SU-DHL-6 (cell line): ENCODE measurements around the gene CDK19.

Experiments used
- H2AFZ ChIP-seq: fragments of 200-600 bp; sonication (generic); 2 replicates; pipeline ENCODE4 v1.6.1; 2014; ENCODE audit warnings: low read depth, mild to moderate bottlenecking, moderate library complexity, mixed read lengths, antibody characterized with exemption, low read length; ENCODE audit not compliant: severe bottlenecking
- H3F3A ChIP-seq: fragments of 200-600 bp; shearing (Covaris generic); 2 replicates; pipeline ENCODE4 v1.6.0; 2016; ENCODE audit warnings: antibody characterized with exemption, mild to moderate bottlenecking; ENCODE audit not compliant: insufficient read depth
- H3K27ac ChIP-seq: fragments of 200-600 bp; sonication (generic); 2 replicates; pipeline ENCODE4 v1.5.1; 2016; ENCODE audit warnings: low read depth, mild to moderate bottlenecking, low read length, moderate library complexity, mixed read lengths
- H3K27me3 ChIP-seq: fragments of 200-600 bp; sonication (generic), shearing (Covaris generic); 2 replicates; pipeline ENCODE4 v1.6.0; 2014; ENCODE audit warnings: mild to moderate bottlenecking, low read length
- H3K36me3 ChIP-seq: fragments of 200-600 bp; sonication (generic); 2 replicates; pipeline ENCODE4 v1.6.1; 2014; ENCODE audit warnings: mild to moderate bottlenecking, low read length, mixed read lengths
- H3K4me2 ChIP-seq: fragments of 300-600, 200-600 bp; shearing (Covaris generic), sonication (generic); 2 replicates; pipeline ENCODE4 v1.6.0; 2014; ENCODE audit warnings: low read length, low read depth, mild to moderate bottlenecking; ENCODE audit not compliant: poor library complexity, severe bottlenecking
- H3K4me3 ChIP-seq: fragments of 200-600 bp; sonication (generic); 2 replicates; pipeline ENCODE4 v1.5.1; 2014; ENCODE audit warnings: antibody characterized with exemption, low read length, mild to moderate bottlenecking, mixed read lengths; ENCODE audit not compliant: insufficient read depth, poor library complexity, severe bottlenecking
- H3K79me2 ChIP-seq: fragments of 200-600 bp; sonication (generic); 2 replicates; pipeline ENCODE4 v1.6.1; 2014; ENCODE audit warnings: mild to moderate bottlenecking, low read length, moderate library complexity; ENCODE audit not compliant: insufficient read depth
- H3K9ac ChIP-seq: fragments of 200-600 bp; sonication (generic); 2 replicates; pipeline ENCODE4 v1.7.0; 2014; ENCODE audit warnings: mild to moderate bottlenecking, low read length
- H3K9me2 ChIP-seq: fragments of 200-600 bp; sonication (generic); replicated peaks from 2 replicates; pipeline ENCODE4 v1.6.1; 2014; ENCODE audit warnings: low read length; ENCODE audit not compliant: insufficient read depth
- H3K9me3 ChIP-seq: fragments of 200-600 bp; sonication (generic); 2 replicates; pipeline ENCODE4 v1.6.1; 2014; ENCODE audit warnings: low read length, mixed read lengths; ENCODE audit not compliant: insufficient read depth
- H4K20me1 ChIP-seq: fragments of 200-600 bp; sonication (generic); 2 replicates; pipeline ENCODE4 v1.6.1; 2014; ENCODE audit warnings: low read depth, mild to moderate bottlenecking, antibody characterized with exemption, low read length, moderate library complexity, mixed read lengths
- CTCF ChIP-seq: fragments of 200-600 bp; sonication (generic); IDR thresholded peaks from one replicate; pipeline ENCODE4 v1.5.1; 2017; ENCODE audit warnings: antibody characterized with exemption, mild to moderate bottlenecking, low read length, moderate library complexity; ENCODE audit not compliant: insufficient read depth, poor library complexity, severe bottlenecking
- EZH2phosphoT487 ChIP-seq: fragments of 200-600 bp; sonication (generic), shearing (Covaris generic); conservative IDR thresholded peaks from 2 replicates; pipeline ENCODE4 v1.6.1; 2018; ENCODE audit warnings: mild to moderate bottlenecking, antibody characterized with exemption, low read length, moderate library complexity, mixed read lengths

Gene CDK19

GRCh38 chr6:110815411-110816409 lies at the start of gene CDK19:
TSS of gene CDK19 (minus strand) at chr6:110815469. CDS start at chr6:110815136, 333 bp downstream.
- no peaks in the 10 kb centered on the region for H3K9me3 ChIP-seq
- H3K9ac ChIP-seq, result peak within 1 kb of the TSS; percentile 89
- H3K27ac ChIP-seq, result peak within 1 kb of the TSS; percentile 84
- H3K4me3 ChIP-seq, result peak within 1 kb of the TSS; percentile 67
- H3K4me2 ChIP-seq, result peak within 1 kb of the TSS; percentile 86
- TF ChIP-seq CTCF (no peak), EZH2phosphoT487 (no peak)
- H3K79me2 ChIP-seq, result peaks cover 42% of the 10 kb centered on the region
- peaks cover 12% of the 10 kb centered on the region for H4K20me1 ChIP-seq
- 0 out of 2 replicates have a peak, but pooled peaks cover 3% of the 10 kb centered on the region for H3K36me3 ChIP-seq
- H3K9me2 ChIP-seq, result no peaks in the 10 kb centered on the region
- peaks cover 30% of the 10 kb centered on the region for H3F3A ChIP-seq
- H2AFZ ChIP-seq, result peak within 1 kb of the TSS; percentile 72
- no peaks in the 10 kb centered on the region for H3K27me3 ChIP-seq

GRCh38 chr6:110864824-110865223 lies 49.6 kb upstream of the CDK19 start:
- no peaks in the 10 kb centered on the region for H3K79me2 ChIP-seq
- H3K9me3 ChIP-seq, result no peaks in the 10 kb centered on the region
- H3K36me3 ChIP-seq, result no peaks in the 10 kb centered on the region
- no peaks in the 10 kb centered on the region for H3K9me2 ChIP-seq
- H4K20me1 ChIP-seq, result no peaks in the 10 kb centered on the region
- no peak overlapping the region for H3K4me3 ChIP-seq
- H3K4me2 ChIP-seq, result no peak overlapping the region
- H2AFZ ChIP-seq, result no peak overlapping the region
- no peaks in the 10 kb centered on the region for H3K27me3 ChIP-seq
- H3F3A ChIP-seq, result no peaks in the 10 kb centered on the region
- no peak overlapping the region for H3K27ac ChIP-seq
- no peak overlapping the region for H3K9ac ChIP-seq
- TF ChIP-seq CTCF, result no peak
- TF ChIP-seq EZH2phosphoT487, result no peak

- Histone ChIP-seq H3K27me3 (no peaks in the 10 kb centered on the region), H3K4me3 (no peak overlapping the region), H3F3A (no peaks in the 10 kb centered on the region), H2AFZ (no peak overlapping the region), H3K9me2 (no peaks in the 10 kb centered on the region), H3K4me2 (no peak overlapping the region), H3K9me3 (no peaks in the 10 kb centered on the region), H3K79me2 (no peaks in the 10 kb centered on the region), H3K36me3 (no peaks in the 10 kb centered on the region), H3K27ac (no peak overlapping the region), H4K20me1 (no peaks in the 10 kb centered on the region), H3K9ac (no peak overlapping the region)
- no peak for TF ChIP-seq EZH2phosphoT487
- TF ChIP-seq CTCF, result no peak
Measured at GRCh38 chr6:110859335-110859792, 44.1 kb upstream of the CDK19 start.
